ENCODE data around the gene MGMT. TPM values are rescaled to one million over a fixed set of nuclear protein-coding genes. Genes with fewer than 3 reads are reported as not detected.

MGMT gene
- total RNA-seq, 1 donor from 2014 or later = 20.8 TPM

GRCh38 chr10:129761197-129761972, 294.3 kb downstream of the MGMT start:
- no peaks in the 10 kb centered on the region for H3K4me1 Mint-ChIP-seq (ENCODE audit: unreplicated experiment)
- TF ChIP-seq, protein P1, sequence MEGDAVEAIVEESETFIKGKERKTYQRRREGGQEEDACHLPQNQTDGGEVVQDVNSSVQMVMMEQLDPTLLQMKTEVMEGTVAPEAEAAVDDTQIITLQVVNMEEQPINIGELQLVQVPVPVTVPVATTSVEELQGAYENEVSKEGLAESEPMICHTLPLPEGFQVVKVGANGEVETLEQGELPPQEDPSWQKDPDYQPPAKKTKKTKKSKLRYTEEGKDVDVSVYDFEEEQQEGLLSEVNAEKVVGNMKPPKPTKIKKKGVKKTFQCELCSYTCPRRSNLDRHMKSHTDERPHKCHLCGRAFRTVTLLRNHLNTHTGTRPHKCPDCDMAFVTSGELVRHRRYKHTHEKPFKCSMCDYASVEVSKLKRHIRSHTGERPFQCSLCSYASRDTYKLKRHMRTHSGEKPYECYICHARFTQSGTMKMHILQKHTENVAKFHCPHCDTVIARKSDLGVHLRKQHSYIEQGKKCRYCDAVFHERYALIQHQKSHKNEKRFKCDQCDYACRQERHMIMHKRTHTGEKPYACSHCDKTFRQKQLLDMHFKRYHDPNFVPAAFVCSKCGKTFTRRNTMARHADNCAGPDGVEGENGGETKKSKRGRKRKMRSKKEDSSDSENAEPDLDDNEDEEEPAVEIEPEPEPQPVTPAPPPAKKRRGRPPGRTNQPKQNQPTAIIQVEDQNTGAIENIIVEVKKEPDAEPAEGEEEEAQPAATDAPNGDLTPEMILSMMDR (IDR thresholded peaks at IDR 0.05) = no peak
- no peak overlapping the region for H3K4me3 Mint-ChIP-seq (ENCODE audit: unreplicated experiment)
- H3K27me3 Mint-ChIP-seq (ENCODE audit: unreplicated experiment) = no peaks in the 10 kb centered on the region
- no peak overlapping the region for H3K27ac Mint-ChIP-seq (ENCODE audit: unreplicated experiment)
- H3K9me3 Mint-ChIP-seq (ENCODE audit: unreplicated experiment) = no peaks in the 10 kb centered on the region
- peak; percentile 78 for DNase-seq (ENCODE audit: extremely low spot score, unreplicated experiment)
- peaks cover 2% of the 10 kb centered on the region for H3K36me3 Mint-ChIP-seq (ENCODE audit: unreplicated experiment)

GRCh38 chr10:129761981-129762956, 295.2 kb downstream of the MGMT start:
- TF ChIP-seq, protein P1 (IDR thresholded peaks at IDR 0.05) = no peak
- no peaks in the 10 kb centered on the region for H3K4me1 Mint-ChIP-seq (ENCODE audit: unreplicated experiment)
- peaks cover 2% of the 10 kb centered on the region for H3K36me3 Mint-ChIP-seq (ENCODE audit: unreplicated experiment)
- no peaks in the 10 kb centered on the region for H3K27me3 Mint-ChIP-seq (ENCODE audit: unreplicated experiment)
- H3K27ac Mint-ChIP-seq (ENCODE audit: unreplicated experiment) = no peak overlapping the region
- DNase-seq (ENCODE audit: extremely low spot score, unreplicated experiment) = peak; percentile 57
- H3K4me3 Mint-ChIP-seq (ENCODE audit: unreplicated experiment) = no peak overlapping the region
- no peaks in the 10 kb centered on the region for H3K9me3 Mint-ChIP-seq (ENCODE audit: unreplicated experiment)

- no peak overlapping the region for H3K4me3 Mint-ChIP-seq (ENCODE audit: unreplicated experiment)
- no peaks in the 10 kb centered on the region for H3K9me3 Mint-ChIP-seq (ENCODE audit: unreplicated experiment)
- TF ChIP-seq, protein P1 (IDR thresholded peaks at IDR 0.05) = no peak
- H3K4me1 Mint-ChIP-seq (ENCODE audit: unreplicated experiment) = no peaks in the 10 kb centered on the region
- no peak overlapping the region for H3K27ac Mint-ChIP-seq (ENCODE audit: unreplicated experiment)
- H3K27me3 Mint-ChIP-seq (ENCODE audit: unreplicated experiment) = no peaks in the 10 kb centered on the region
- peak; percentile 83 for DNase-seq (ENCODE audit: extremely low spot score, unreplicated experiment)
- H3K36me3 Mint-ChIP-seq (ENCODE audit: unreplicated experiment) = peaks cover 4% of the 10 kb centered on the region
Measured at GRCh38 chr10:129764011-129764900, 297.2 kb downstream of the MGMT start.

DNA sequence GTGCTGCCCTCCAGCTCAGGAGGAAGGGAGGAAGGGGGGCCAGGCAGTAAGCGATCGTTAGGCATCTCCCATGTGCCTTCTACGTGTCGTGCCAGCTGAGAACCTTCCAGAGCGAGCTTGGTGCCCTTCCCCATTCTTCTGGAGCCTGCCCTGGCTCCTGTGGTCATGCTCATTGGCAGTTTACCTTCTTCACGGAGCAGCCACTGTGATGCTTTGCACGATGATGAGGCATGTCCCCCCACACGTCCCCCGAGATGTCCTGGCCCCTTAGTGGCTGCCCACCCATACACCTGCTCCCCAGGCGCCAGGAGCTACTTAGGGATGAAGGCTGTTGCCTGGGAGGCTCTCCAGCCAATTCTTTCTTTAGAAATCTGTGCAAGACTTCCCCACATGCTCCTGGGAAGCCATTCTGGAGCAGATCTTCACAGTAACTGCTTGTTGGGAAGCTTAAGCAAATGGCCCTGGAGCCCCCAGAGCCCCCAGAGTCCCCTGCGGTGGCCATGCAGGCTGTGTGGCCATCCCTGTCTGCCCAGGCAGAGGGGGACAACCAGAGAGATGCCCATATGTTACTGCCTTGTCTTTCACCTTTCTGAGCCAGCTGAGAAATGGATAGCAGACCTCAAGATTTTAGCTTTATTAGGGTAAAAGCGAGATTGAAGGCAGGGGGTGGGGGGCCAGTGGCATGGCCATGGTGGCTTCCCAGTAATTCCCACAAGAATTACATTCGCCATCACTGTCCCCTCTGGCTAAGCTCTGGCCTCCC, 298.0 kb downstream of the MGMT start:
- Mint-ChIP-seq H3K27me3 (ENCODE audit: unreplicated experiment) (no peaks in the 10 kb centered on the region), H3K4me3 (ENCODE audit: unreplicated experiment) (no peak overlapping the region), H3K9me3 (ENCODE audit: unreplicated experiment) (no peaks in the 10 kb centered on the region), H3K36me3 (ENCODE audit: unreplicated experiment) (peaks cover 5% of the 10 kb centered on the region), H3K4me1 (ENCODE audit: unreplicated experiment) (no peaks in the 10 kb centered on the region), H3K27ac (ENCODE audit: unreplicated experiment) (no peak overlapping the region)
- DNase-seq (ENCODE audit: extremely low spot score, unreplicated experiment) = peak; percentile 62
- TF ChIP-seq, protein P1 (IDR thresholded peaks at IDR 0.05) = no peak
